Nephron progenitor cell (in vitro differentiated cells): ENCODE data around the gene GNAZ.

ENCODE experiments used
- DNase-seq: peaks from one replicate; pipeline ENCODE4 v3.0.0; 2021
- H3K27ac Mint-ChIP-seq: 2 replicates; pipeline ENCODE4 v1.8.0; 2021; ENCODE audit warnings: mild to moderate bottlenecking, moderate library complexity, mixed read lengths
- H3K27me3 Mint-ChIP-seq: 2 replicates; pipeline ENCODE4 v1.8.0; 2021; ENCODE audit warnings: mild to moderate bottlenecking, low read depth, mixed read lengths; ENCODE audit not compliant: poor library complexity
- H3K36me3 Mint-ChIP-seq: 2 replicates; pipeline ENCODE4 v1.8.0; 2021; ENCODE audit warnings: low read depth, mixed read lengths
- H3K4me1 Mint-ChIP-seq: 2 replicates; pipeline ENCODE4 v1.8.0; 2021; ENCODE audit warnings: mixed read lengths
- H3K4me3 Mint-ChIP-seq: 2 replicates; pipeline ENCODE4 v1.8.0; 2021; ENCODE audit warnings: mild to moderate bottlenecking, moderate library complexity, mixed read lengths
- H3K9me3 Mint-ChIP-seq: 2 replicates; pipeline ENCODE4 v1.8.0; 2021; ENCODE audit warnings: mild to moderate bottlenecking, moderate library complexity, mixed read lengths
- CTCF ChIP-seq: fragments of 200-600 bp; sonication (generic); IDR thresholded peaks from 2 replicates; pipeline ENCODE4 v1.5.0; 2021; ENCODE audit warnings: antibody characterized with exemption

Gene GNAZ

GRCh38 chr22:23053051-23053707 lies 17.1 kb upstream of the GNAZ start:
- Mint-ChIP-seq H3K27me3 (peaks cover 35% of the 10 kb centered on the region), H3K27ac (no peak overlapping the region), H3K9me3 (peaks cover 45% of the 10 kb centered on the region), H3K4me1 (no peaks in the 10 kb centered on the region), H3K36me3 (no peaks in the 10 kb centered on the region), H3K4me3 (no peak overlapping the region)
- DNase-seq = no peak
- no peak for TF ChIP-seq CTCF

- Mint-ChIP-seq H3K4me1 (no peaks in the 10 kb centered on the region), H3K27ac (no peak overlapping the region), H3K4me3 (no peak overlapping the region), H3K36me3 (no peaks in the 10 kb centered on the region), H3K27me3 (peaks cover 30% of the 10 kb centered on the region), H3K9me3 (peaks cover 36% of the 10 kb centered on the region)
- no peak for TF ChIP-seq CTCF
- no peak for DNase-seq
These were observed 16.3 kb upstream of the GNAZ start for GRCh38 chr22:23053912-23054530.

- H3K36me3 Mint-ChIP-seq = no peaks in the 10 kb centered on the region
- peaks cover 24% of the 10 kb centered on the region for H3K27me3 Mint-ChIP-seq
- no peak for TF ChIP-seq CTCF
- no peak overlapping the region for H3K27ac Mint-ChIP-seq
- H3K4me1 Mint-ChIP-seq = no peaks in the 10 kb centered on the region
- no peak overlapping the region for H3K4me3 Mint-ChIP-seq
- DNase-seq = no peak
- H3K9me3 Mint-ChIP-seq = peaks cover 29% of the 10 kb centered on the region
These were observed 15.6 kb upstream of the GNAZ start for GRCh38 chr22:23054531-23055257.

GRCh38 chr22:23055449-23056179 lies 14.7 kb upstream of the GNAZ start:
- TF ChIP-seq CTCF = no peak
- peaks cover 24% of the 10 kb centered on the region for H3K9me3 Mint-ChIP-seq
- H3K4me3 Mint-ChIP-seq = no peak overlapping the region
- peaks cover 26% of the 10 kb centered on the region for H3K27me3 Mint-ChIP-seq
- H3K4me1 Mint-ChIP-seq = no peaks in the 10 kb centered on the region
- H3K27ac Mint-ChIP-seq = no peak overlapping the region
- no peak for DNase-seq
- H3K36me3 Mint-ChIP-seq = no peaks in the 10 kb centered on the region

- Mint-ChIP-seq H3K4me1 (no peaks in the 10 kb centered on the region), H3K36me3 (no peaks in the 10 kb centered on the region), H3K9me3 (peaks cover 11% of the 10 kb centered on the region), H3K27me3 (peaks cover 26% of the 10 kb centered on the region), H3K27ac (no peak overlapping the region), H3K4me3 (no peak overlapping the region)
- no peak for TF ChIP-seq CTCF
- no peak for DNase-seq
These were observed 13.0 kb upstream of the GNAZ start for GRCh38 chr22:23057331-23057730.
